Transverse colon (tissue), 4 donors: Measurements from ENCODE around the gene MCOLN1.

Experiments used
- CTCF ChIP-seq, 5 experiments: fragments of 200-600 bp in 3 of 5; fragments of 450-650 bp in 2 of 5; sonication (generic) in 3 of 5; IDR thresholded peaks; 1 replicate in 2 of 5; 2 replicates in 3 of 5; pipeline ENCODE4 v1.5.1; 2016 to 2017; ENCODE audit warnings: antibody characterized with exemption in 5 of 5, inconsistent platforms in 3 of 5, mild to moderate bottlenecking in 2 of 5, moderate library complexity in 1 of 5
- EP300 ChIP-seq: sonication (generic); formaldehyde crosslinking; IDR thresholded peaks from one replicate; pipeline ENCODE4 v1.6.1; 2017; ENCODE audit warnings: antibody characterized with exemption, low read depth
- POLR2A ChIP-seq: fragments of 450-650 bp; IDR thresholded peaks from one replicate; pipeline ENCODE4 v1.6.1; 2016; ENCODE audit warnings: antibody characterized with exemption, mild to moderate bottlenecking, moderate library complexity
- POLR2AphosphoS5 ChIP-seq, 3 donors: sonication (generic); formaldehyde crosslinking; IDR thresholded peaks; one replicate each; pipeline ENCODE4 v1.6.1; 2016; ENCODE audit warnings: antibody characterized with exemption in 3 of 3

GRCh38 chr19:7486923-7487322 is 35.5 kb upstream of the MCOLN1 start:
- no peak for TF ChIP-seq CTCF (IDR thresholded peaks at IDR 0.05)
- TF ChIP-seq POLR2AphosphoS5 (IDR thresholded peaks at IDR 0.05) = no peak
- no peak for TF ChIP-seq EP300
- no peak for TF ChIP-seq POLR2A
